Fibroblast of villous mesenchyme (primary cell): ENCODE results near the gene PEPD. TPM values are rescaled to one million over a fixed set of nuclear protein-coding genes. Genes with fewer than 3 reads are reported as not detected.

Source experiments
- DNase-seq: peaks from one replicate; pipeline ENCODE4 v3.0.0-alpha.2; 2010; ENCODE audit warnings: low read depth
- H3K4me3 ChIP-seq: 2 replicates; pipeline ENCODE4 v1.5.1; 2011; ENCODE audit warnings: low read depth, mild to moderate bottlenecking, low read length
- CTCF ChIP-seq: IDR thresholded peaks from 2 replicates; pipeline ENCODE4 v1.5.1; 2012; ENCODE audit warnings: low read depth, mild to moderate bottlenecking, low read length; ENCODE audit not compliant: insufficient read depth
- total RNA-seq: library from RNA; depleted of rRNA; stranded (reverse); fragments of >200 nt; gene quantifications from 2 replicates; pipeline ENCODE4 v1.2.3, GENCODE V29; 2012

The PEPD gene
- total RNA-seq, 1 donor, result 66.1 TPM

GRCh38 chr19:33413426-33413725, 108.2 kb downstream of the PEPD start:
- no peak for DNase-seq

GRCh38 chr19:33412601-33413425, 108.8 kb downstream of the PEPD start:
- no peak overlapping the region for H3K4me3 ChIP-seq
- no peak for DNase-seq
- TF ChIP-seq CTCF, result no peak

More at GRCh38 chr19:33413426-33413725, 108.2 kb downstream of the PEPD start:
- TF ChIP-seq CTCF, result no peak
- no peak overlapping the region for H3K4me3 ChIP-seq

- TF ChIP-seq CTCF, result no peak
- DNase-seq, result no peak
- no peak overlapping the region for H3K4me3 ChIP-seq
Observed at GRCh38 chr19:33411621-33412180, 109.9 kb downstream of the PEPD start.

GRCh38 chr19:33410915-33411401, 110.6 kb downstream of the PEPD start:
- no peak for TF ChIP-seq CTCF
- DNase-seq, result no peak
- no peak overlapping the region for H3K4me3 ChIP-seq

- TF ChIP-seq CTCF, result no peak
- DNase-seq, result no peak
- no peak overlapping the region for H3K4me3 ChIP-seq
Observed at GRCh38 chr19:33409906-33410685, 111.5 kb downstream of the PEPD start.

- no peak overlapping the region for H3K4me3 ChIP-seq
- no peak for TF ChIP-seq CTCF
- DNase-seq, result no peak
Observed at GRCh38 chr19:33408538-33409434, 112.8 kb downstream of the PEPD start.
